Measurements from ENCODE around the gene CAPNS1.
"Not testable (repeated sequence)": the region's sequence is repeated elsewhere in the genome, so short reads cannot be mapped to it uniquely, and the experiment has no call there.

CAPNS1 gene

DNA sequence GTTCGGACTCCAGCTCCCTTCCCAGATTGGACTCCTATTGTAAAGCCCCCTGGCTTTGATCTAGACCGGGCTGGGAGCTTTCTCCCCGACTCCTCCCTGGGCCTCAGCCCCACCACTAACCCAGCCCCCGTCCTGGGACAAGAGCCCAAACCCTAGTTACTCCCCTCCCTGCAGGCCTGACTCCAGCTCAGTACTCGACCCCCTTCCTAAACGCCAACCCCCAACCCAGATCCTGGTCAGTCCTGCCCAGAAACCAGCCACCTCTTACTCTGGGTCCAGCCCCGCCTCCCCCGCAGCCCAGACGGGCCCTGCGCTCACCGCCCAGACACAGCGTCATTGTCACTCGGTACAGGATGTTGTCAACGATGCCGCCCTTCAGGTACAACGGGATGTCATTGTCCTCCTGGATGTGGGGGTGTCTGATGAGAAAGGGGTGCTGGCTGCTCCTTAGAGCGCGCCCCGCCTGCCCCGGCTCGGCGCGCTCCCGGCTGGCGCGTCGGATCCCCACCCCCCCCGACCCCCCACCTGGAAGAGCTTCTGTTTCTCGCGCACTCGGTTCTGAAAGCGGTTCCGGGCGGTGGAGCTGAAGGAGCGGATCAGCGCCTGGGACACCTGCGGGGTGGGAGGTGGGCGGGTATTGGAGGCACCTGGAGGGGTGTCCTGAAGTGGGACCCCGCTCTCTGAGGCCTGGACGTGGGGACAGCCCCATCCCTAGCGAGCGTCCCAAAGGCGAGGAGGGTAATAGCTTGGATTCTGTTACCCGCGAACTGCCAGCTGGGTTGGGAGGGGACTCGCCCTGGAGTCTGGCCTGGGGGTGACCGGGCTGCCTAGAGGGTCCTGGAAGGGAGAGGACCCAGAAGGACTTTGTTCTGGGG is 11.5 kb downstream of the CAPNS1 start:
- Histone ChIP-seq H2AFZ (ENCODE audit: low read length, unreplicated experiment) (no peak overlapping the region), H3K27ac (ENCODE audit: low read depth, low read length) (no peak overlapping the region), H3K4me1 (ENCODE audit: control insufficient read depth, insufficient read depth, low read length, unreplicated experiment) (peaks cover 2% of the 10 kb centered on the region), H3K36me3 (ENCODE audit: insufficient read depth, low read length) (no peaks in the 10 kb centered on the region), H3K4me3 (ENCODE audit: low read depth, low read length) (peak overlapping the region; percentile 61), H3K27me3 (ENCODE audit: insufficient read depth, low read length) (no peaks in the 10 kb centered on the region), H3K79me2 (ENCODE audit: control insufficient read depth, insufficient read depth, low read length, unreplicated experiment) (no peaks in the 10 kb centered on the region)

DNA sequence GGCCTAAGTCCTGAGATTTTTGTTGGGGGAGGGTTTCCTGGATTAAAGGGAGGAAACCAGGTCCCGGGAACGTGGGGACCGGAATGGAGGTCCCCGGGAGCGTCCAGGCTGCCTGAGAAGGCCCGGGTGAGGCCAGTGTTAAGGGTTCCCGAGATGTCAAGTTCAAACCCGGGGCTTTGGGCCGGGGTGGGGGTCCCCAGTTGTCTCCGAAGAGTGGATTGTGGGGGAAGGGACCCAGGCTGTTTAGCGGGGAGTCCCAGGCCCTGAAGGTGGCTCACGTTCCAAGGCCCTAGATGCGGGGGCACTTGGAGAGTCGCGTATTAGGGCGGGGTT is 12.1 kb downstream of the CAPNS1 start:
- peak overlapping the region; percentile 61 for H3K4me3 ChIP-seq (ENCODE audit: low read depth, low read length)
- H3K36me3 ChIP-seq (ENCODE audit: insufficient read depth, low read length), result no peaks in the 10 kb centered on the region
- H2AFZ ChIP-seq (ENCODE audit: low read length, unreplicated experiment), result no peak overlapping the region
- H3K27me3 ChIP-seq (ENCODE audit: insufficient read depth, low read length), result no peaks in the 10 kb centered on the region
- H3K79me2 ChIP-seq (ENCODE audit: control insufficient read depth, insufficient read depth, low read length, unreplicated experiment), result no peaks in the 10 kb centered on the region
- peaks cover 2% of the 10 kb centered on the region for H3K4me1 ChIP-seq (ENCODE audit: control insufficient read depth, insufficient read depth, low read length, unreplicated experiment)
- H3K27ac ChIP-seq (ENCODE audit: low read depth, low read length), result no peak overlapping the region

DNA sequence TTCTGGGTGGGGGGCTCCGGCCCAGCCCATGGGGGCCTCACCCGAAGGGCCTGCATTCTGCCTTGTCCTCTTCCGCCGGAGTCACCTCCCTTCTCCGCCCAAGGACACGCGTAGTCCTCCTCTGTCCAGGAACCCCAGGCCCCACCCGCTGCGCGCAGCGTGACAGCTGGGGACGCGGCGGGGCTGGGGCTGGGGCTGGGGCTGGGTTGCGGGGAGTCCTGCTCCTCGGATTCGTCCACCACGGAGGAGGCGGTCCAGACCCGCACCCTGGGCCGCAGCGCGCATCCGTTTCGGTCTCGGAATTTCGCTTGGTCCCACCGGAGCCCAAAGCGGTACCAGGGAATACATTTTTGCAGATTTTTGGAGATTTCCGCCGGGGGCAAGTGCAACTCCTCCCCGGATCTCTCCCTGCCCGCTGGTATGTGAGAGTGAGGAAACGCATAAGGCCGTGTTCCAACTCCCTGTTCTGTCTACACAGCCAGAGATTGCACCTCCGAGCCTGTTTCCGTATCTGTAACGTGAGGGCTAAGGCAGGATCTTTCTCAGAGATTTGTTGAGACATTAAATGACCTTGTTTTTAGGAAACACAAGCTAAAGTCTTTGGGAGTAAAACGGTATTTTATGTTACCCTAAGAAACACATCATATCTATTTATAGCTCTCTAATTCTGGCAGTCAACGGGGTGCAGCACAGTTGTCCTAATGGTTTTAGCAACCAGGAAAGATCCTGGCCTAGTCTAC is 12.7 kb downstream of the CAPNS1 start, which contains the start of gene COX7A1:
COX7A1 (minus strand) TSS at position 96 of the 740 bp plus-strand sequence; CDS start at position 56, 40 bp downstream.
- Histone ChIP-seq H2AFZ (ENCODE audit: low read length, unreplicated experiment) (no peak within 1 kb of the TSS), H3K79me2 (ENCODE audit: control insufficient read depth, insufficient read depth, low read length, unreplicated experiment) (no peaks in the 10 kb centered on the region), H3K4me3 (ENCODE audit: low read depth, low read length) (peak within 1 kb of the TSS; percentile 61), H3K27me3 (ENCODE audit: insufficient read depth, low read length) (no peaks in the 10 kb centered on the region), H3K36me3 (ENCODE audit: insufficient read depth, low read length) (no peaks in the 10 kb centered on the region), H3K4me1 (ENCODE audit: control insufficient read depth, insufficient read depth, low read length, unreplicated experiment) (peaks cover 2% of the 10 kb centered on the region), H3K27ac (ENCODE audit: low read depth, low read length) (no peak within 1 kb of the TSS)

GRCh38 chr19:36153126-36153525 is 13.3 kb downstream of the CAPNS1 start:
- peaks cover 2% of the 10 kb centered on the region for H3K4me1 ChIP-seq (ENCODE audit: control insufficient read depth, insufficient read depth, low read length, unreplicated experiment)
- no peaks in the 10 kb centered on the region for H3K79me2 ChIP-seq (ENCODE audit: control insufficient read depth, insufficient read depth, low read length, unreplicated experiment)
- H3K4me3 ChIP-seq (ENCODE audit: low read depth, low read length), result no peak overlapping the region
- no peaks in the 10 kb centered on the region for H3K27me3 ChIP-seq (ENCODE audit: insufficient read depth, low read length)
- no peak overlapping the region for H2AFZ ChIP-seq (ENCODE audit: low read length, unreplicated experiment)
- H3K27ac ChIP-seq (ENCODE audit: low read depth, low read length), result no peak overlapping the region
- H3K36me3 ChIP-seq (ENCODE audit: insufficient read depth, low read length), result no peaks in the 10 kb centered on the region

DNA sequence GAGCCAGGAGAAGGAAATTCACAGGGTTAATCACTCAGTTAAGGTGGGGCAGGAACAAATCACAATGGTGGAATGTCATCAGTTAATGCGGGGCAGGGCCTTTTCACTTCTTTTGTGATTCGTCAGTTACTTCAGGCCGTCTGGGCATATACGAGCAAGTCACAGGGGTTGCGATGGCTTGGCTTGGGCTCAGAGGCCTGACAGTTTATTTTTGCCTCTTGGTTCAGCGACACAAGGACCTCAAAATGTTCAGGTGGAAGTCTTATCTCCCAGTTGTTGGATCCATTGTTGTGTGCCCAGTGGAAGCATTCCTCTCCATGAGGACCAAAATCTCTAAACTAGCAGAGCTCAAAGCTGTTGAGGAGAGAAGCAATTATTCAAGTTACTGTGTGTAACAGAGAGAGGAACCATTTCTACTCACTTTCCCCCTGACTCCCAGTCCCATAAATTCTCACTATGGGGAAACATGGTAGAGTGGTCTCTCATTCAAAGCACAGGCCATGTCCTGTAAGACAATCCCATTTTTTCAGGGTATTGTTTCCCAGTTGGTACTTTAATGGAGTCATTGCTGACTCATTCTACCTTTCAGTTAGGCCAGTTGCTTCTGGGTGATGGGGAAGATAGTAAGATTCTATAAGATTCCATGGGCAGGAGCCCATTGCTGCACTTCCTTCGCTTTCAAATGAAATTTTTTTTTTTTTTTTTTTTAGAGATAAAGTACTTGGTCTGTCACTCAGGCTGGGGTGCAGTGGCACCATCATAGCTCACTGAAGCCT is 21.1 kb downstream of the CAPNS1 start:
- Histone ChIP-seq H3K4me3 (ENCODE audit: low read depth, low read length) (no peak overlapping the region), H2AFZ (ENCODE audit: low read length, unreplicated experiment) (no peak overlapping the region), H3K27me3 (ENCODE audit: insufficient read depth, low read length) (no peaks in the 10 kb centered on the region), H3K4me1 (ENCODE audit: control insufficient read depth, insufficient read depth, low read length, unreplicated experiment) (no peaks in the 10 kb centered on the region), H3K79me2 (ENCODE audit: control insufficient read depth, insufficient read depth, low read length, unreplicated experiment) (no peaks in the 10 kb centered on the region), H3K36me3 (ENCODE audit: insufficient read depth, low read length) (no peaks in the 10 kb centered on the region), H3K27ac (ENCODE audit: low read depth, low read length) (no peak overlapping the region)

DNA sequence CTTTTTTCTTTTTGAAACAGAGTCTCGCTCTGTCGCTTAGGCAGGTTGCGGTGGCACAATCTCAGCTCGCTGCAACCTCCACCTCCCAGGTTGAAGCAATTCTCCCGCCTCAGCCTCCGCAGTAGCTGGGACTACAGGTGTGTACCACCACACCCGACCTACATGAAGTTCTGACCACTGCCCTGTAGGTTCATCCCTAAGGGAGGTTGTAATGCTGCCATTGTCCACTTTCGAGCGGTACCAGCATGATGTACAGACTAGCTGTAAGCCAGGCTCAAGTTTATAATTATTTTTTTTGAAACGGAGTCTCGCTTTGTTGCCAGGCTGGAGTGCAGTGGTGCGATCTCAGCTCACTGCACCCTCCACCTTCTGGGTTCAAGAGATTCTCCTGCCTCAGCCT is 23.9 kb downstream of the CAPNS1 start:
- Histone ChIP-seq H3K79me2 (ENCODE audit: control insufficient read depth, insufficient read depth, low read length, unreplicated experiment) (no peaks in the 10 kb centered on the region), H3K27me3 (ENCODE audit: insufficient read depth, low read length) (no peaks in the 10 kb centered on the region), H2AFZ (ENCODE audit: low read length, unreplicated experiment) (no peak overlapping the region), H3K36me3 (ENCODE audit: insufficient read depth, low read length) (no peaks in the 10 kb centered on the region), H3K27ac (ENCODE audit: low read depth, low read length) (no peak overlapping the region), H3K4me3 (ENCODE audit: low read depth, low read length) (no peak overlapping the region), H3K4me1 (ENCODE audit: control insufficient read depth, insufficient read depth, low read length, unreplicated experiment) (no peaks in the 10 kb centered on the region)

DNA sequence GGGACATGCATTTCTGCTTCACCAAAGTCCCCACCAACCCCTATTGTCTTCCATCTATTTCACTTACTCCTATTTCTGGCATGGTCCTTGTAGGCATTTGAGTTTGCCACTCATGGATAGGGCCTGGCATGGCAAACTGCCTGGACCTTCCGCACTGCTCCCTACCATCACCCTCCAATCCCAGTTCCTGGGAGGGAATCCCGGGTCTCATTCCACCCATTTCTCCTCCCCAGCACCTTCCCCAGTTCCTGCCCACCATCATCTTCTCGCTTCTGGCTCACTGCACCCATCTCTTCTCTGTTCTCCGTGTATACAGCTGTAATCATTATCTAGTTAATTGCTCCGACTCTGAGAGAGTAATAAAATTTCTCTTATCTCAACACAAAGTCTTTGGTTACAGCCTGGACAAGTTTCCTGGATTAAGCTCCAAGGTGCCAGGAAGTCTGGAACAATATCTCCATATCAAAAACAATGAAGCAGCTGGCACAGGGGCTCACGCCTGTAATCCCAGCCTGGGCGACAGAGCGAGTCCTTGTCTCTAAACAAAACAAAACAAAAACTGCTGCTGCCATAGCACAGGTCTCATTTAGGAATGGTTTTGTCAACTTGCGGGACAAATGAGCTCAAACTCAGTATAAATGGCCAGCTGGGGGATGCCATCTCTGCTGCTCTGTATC is 29.4 kb downstream of the CAPNS1 start:
- H3K36me3 ChIP-seq (ENCODE audit: insufficient read depth, low read length), result no peaks in the 10 kb centered on the region
- H3K27me3 ChIP-seq (ENCODE audit: insufficient read depth, low read length), result no peaks in the 10 kb centered on the region
- no peak overlapping the region for H3K4me3 ChIP-seq (ENCODE audit: low read depth, low read length)
- no peaks in the 10 kb centered on the region for H3K79me2 ChIP-seq (ENCODE audit: control insufficient read depth, insufficient read depth, low read length, unreplicated experiment)
- no peaks in the 10 kb centered on the region for H3K4me1 ChIP-seq (ENCODE audit: control insufficient read depth, insufficient read depth, low read length, unreplicated experiment)
- no peak overlapping the region for H3K27ac ChIP-seq (ENCODE audit: low read depth, low read length)
- H2AFZ ChIP-seq (ENCODE audit: low read length, unreplicated experiment), result no peak overlapping the region

DNA sequence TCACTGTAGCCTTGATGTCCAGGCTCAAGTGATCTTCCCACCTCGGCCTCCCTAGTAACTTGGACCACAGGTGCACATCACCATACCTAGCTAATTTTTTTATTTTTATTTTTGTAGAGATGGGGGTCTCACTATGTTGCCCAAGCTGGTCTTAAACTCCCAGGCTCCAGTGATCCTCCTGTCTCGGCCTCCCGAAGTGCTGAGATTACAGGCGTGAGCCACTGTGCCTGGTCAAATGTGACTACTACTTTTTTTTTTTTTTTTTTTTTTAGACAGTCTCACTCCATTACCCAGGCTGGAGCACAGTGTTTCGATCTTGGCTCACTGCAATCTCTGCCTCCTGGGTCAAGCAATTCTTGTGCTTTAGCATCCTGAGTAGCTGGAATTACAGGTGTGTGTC is 33.0 kb downstream of the CAPNS1 start:
- Histone ChIP-seq H3K27ac (ENCODE audit: low read depth, low read length) (no peak overlapping the region), H3K4me3 (ENCODE audit: low read depth, low read length) (no peak overlapping the region), H3K4me1 (ENCODE audit: control insufficient read depth, insufficient read depth, low read length, unreplicated experiment) (no peaks in the 10 kb centered on the region)

GRCh38 chr19:36173846-36174245 is 34.0 kb downstream of the CAPNS1 start:
- H3K27ac ChIP-seq (ENCODE audit: low read depth, low read length); H2AFZ ChIP-seq (ENCODE audit: low read length, unreplicated experiment); H3K79me2 ChIP-seq (ENCODE audit: control insufficient read depth, insufficient read depth, low read length, unreplicated experiment); H3K4me1 ChIP-seq (ENCODE audit: control insufficient read depth, insufficient read depth, low read length, unreplicated experiment); H3K36me3 ChIP-seq (ENCODE audit: insufficient read depth, low read length); H3K27me3 ChIP-seq (ENCODE audit: insufficient read depth, low read length); H3K4me3 ChIP-seq (ENCODE audit: low read depth, low read length): not testable (repeated sequence)

More for the DNA sequence above, 33.0 kb downstream of the CAPNS1 start:
- no peaks in the 10 kb centered on the region for H3K36me3 ChIP-seq (ENCODE audit: insufficient read depth, low read length)
- H3K27me3 ChIP-seq (ENCODE audit: insufficient read depth, low read length), result no peaks in the 10 kb centered on the region
- no peak overlapping the region for H2AFZ ChIP-seq (ENCODE audit: low read length, unreplicated experiment)
- H3K79me2 ChIP-seq (ENCODE audit: control insufficient read depth, insufficient read depth, low read length, unreplicated experiment), result no peaks in the 10 kb centered on the region

DNA sequence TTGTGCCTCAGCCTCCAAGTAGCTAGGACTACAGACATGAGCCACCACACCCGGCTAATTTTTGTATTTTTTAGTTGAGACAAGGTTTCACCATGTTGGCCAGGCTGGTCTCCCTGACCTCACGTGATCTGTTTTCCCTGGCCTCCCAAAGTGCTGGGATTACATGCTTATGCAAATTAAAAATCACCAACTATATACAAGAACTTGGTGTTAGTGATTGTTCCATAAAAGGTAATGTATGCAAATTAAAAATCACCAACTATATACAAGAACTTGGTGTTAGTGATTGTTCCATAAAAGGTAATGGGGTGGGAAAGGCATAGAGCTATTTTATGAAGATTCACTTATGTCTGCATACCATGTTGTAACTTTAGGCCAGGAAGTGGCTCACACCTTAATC is 39.2 kb downstream of the CAPNS1 start:
- not testable (repeated sequence) for H3K27ac ChIP-seq (ENCODE audit: low read depth, low read length); H3K79me2 ChIP-seq (ENCODE audit: control insufficient read depth, insufficient read depth, low read length, unreplicated experiment); H3K4me3 ChIP-seq (ENCODE audit: low read depth, low read length); H2AFZ ChIP-seq (ENCODE audit: low read length, unreplicated experiment); H3K36me3 ChIP-seq (ENCODE audit: insufficient read depth, low read length); H3K27me3 ChIP-seq (ENCODE audit: insufficient read depth, low read length); H3K4me1 ChIP-seq (ENCODE audit: control insufficient read depth, insufficient read depth, low read length, unreplicated experiment)

All from ACC112 (cell line).